ENCODE results near the gene SCAMP4.

SCAMP4 gene

DNA sequence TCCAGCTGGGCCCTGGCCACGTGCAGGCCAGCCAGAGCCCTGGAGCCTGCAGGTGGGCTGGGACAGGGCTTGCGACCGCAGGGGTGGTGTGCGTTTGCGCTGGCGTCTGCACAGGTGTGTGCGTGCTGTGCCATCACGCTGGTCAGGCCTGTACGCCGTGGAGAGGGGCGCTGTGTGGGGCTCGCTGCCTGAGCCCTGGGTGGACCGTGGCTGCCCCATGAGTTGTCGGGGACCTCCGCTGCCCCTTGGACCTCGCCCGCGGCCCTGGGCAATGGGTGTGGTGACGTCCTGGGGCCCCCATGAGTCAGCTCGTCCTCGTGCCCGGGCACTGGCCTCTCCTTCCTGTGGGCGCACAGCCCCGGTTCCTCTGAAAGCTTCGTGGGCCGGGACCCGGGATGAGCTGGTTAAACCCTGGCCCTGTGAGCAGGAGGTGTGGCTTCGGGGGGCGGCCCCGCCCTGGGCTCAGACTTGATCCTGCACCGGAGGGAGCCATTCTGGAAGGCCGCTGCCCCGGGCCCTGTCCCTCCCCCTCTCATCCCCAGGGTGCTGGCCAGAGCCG is 42.5 kb downstream of the SCAMP4 start:
- Histone ChIP-seq H3K9me2 (replicated peaks; ENCODE audit: insufficient read depth, low read length) (no peaks in the 10 kb centered on the region), H3K4me3 (ENCODE audit: insufficient read depth, low read length, poor library complexity, severe bottlenecking) (no peak overlapping the region), H3K79me2 (ENCODE audit: insufficient read depth, low read length) (peaks cover 79% of the 10 kb centered on the region), H3K4me2 (ENCODE audit: low read depth, low read length, poor library complexity, severe bottlenecking) (no peak overlapping the region), H3K9ac (ENCODE audit: low read length) (no peak overlapping the region), H3F3A (ENCODE audit: insufficient read depth) (peaks cover 4% of the 10 kb centered on the region; the same call in 1 of the 2 replicates), H3K9me3 (ENCODE audit: insufficient read depth, low read length) (no peaks in the 10 kb centered on the region), H4K20me1 (ENCODE audit: low read depth, low read length) (no peaks in the 10 kb centered on the region), H3K27me3 (ENCODE audit: low read length) (no peaks in the 10 kb centered on the region), H2AFZ (ENCODE audit: low read depth, low read length, severe bottlenecking) (no peak overlapping the region), H3K27ac (ENCODE audit: low read depth, low read length) (no peak overlapping the region), H3K36me3 (ENCODE audit: low read length) (no peaks in the 10 kb centered on the region)
- TF ChIP-seq EZH2phosphoT487 (conservative IDR thresholded peaks at IDR 0.05; ENCODE audit: low read length), result no peak
- TF ChIP-seq, protein P1, sequence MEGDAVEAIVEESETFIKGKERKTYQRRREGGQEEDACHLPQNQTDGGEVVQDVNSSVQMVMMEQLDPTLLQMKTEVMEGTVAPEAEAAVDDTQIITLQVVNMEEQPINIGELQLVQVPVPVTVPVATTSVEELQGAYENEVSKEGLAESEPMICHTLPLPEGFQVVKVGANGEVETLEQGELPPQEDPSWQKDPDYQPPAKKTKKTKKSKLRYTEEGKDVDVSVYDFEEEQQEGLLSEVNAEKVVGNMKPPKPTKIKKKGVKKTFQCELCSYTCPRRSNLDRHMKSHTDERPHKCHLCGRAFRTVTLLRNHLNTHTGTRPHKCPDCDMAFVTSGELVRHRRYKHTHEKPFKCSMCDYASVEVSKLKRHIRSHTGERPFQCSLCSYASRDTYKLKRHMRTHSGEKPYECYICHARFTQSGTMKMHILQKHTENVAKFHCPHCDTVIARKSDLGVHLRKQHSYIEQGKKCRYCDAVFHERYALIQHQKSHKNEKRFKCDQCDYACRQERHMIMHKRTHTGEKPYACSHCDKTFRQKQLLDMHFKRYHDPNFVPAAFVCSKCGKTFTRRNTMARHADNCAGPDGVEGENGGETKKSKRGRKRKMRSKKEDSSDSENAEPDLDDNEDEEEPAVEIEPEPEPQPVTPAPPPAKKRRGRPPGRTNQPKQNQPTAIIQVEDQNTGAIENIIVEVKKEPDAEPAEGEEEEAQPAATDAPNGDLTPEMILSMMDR (IDR thresholded peaks at IDR 0.05; ENCODE audit: insufficient read depth, low read length, poor library complexity, severe bottlenecking), result no peak

DNA sequence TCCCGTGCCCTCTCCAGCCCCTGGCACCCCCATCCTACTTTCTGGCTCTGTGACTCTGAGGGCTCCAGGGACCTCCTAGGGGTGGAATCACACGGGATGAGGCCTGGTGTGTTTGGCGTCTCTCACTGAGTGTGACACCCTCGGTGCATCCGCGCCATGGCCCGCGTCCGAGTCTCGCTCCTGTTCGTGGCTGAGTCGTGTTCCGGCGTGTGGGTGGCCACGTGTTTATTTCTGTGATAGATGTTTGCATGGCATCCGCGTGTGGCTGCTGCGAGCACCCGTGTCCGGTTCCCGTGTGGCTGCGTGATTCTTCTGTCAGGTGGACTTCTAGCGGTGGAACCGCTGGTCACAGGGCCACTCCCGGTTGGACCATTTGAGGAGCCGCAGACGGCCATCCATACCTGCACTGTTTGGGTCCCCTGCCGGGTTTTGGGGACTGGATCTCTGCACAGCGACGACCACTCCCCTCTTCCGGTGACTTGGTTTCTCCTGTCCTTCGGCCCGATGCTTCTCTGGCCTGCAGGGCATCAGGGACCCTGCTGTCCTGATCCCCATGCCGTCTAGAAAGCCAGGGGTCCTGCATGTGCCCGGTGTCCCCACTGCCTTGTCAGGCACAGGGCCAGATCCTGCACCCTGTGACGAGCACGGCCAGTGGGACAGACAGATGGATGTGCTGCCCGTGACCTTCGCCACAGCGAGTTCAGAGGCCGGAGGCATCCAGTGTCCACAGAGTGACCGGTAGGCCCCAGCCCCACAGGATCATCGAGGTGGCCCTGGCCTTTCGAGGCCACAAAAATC is 44.3 kb downstream of the SCAMP4 start:
- H3K9ac ChIP-seq (ENCODE audit: low read length), result no peak overlapping the region
- H3K27ac ChIP-seq (ENCODE audit: low read depth, low read length), result no peak overlapping the region
- H3K36me3 ChIP-seq (ENCODE audit: low read length), result no peaks in the 10 kb centered on the region
- no peaks in the 10 kb centered on the region for H4K20me1 ChIP-seq (ENCODE audit: low read depth, low read length)
- no peaks in the 10 kb centered on the region for H3K27me3 ChIP-seq (ENCODE audit: low read length)
- no peak for TF ChIP-seq EZH2phosphoT487 (conservative IDR thresholded peaks at IDR 0.05; ENCODE audit: low read length)
- TF ChIP-seq, protein P1 (IDR thresholded peaks at IDR 0.05; ENCODE audit: insufficient read depth, low read length, poor library complexity, severe bottlenecking), result no peak
- no peak overlapping the region for H3K4me3 ChIP-seq (ENCODE audit: insufficient read depth, low read length, poor library complexity, severe bottlenecking)
- no peaks in the 10 kb centered on the region for H3F3A ChIP-seq (ENCODE audit: insufficient read depth)
- H3K79me2 ChIP-seq (ENCODE audit: insufficient read depth, low read length), result peaks cover 76% of the 10 kb centered on the region
- H3K9me2 ChIP-seq (replicated peaks; ENCODE audit: insufficient read depth, low read length), result no peaks in the 10 kb centered on the region
- H2AFZ ChIP-seq (ENCODE audit: low read depth, low read length, severe bottlenecking), result no peak overlapping the region
- H3K4me2 ChIP-seq (ENCODE audit: low read depth, low read length, poor library complexity, severe bottlenecking), result no peak overlapping the region
- no peaks in the 10 kb centered on the region for H3K9me3 ChIP-seq (ENCODE audit: insufficient read depth, low read length)

DNA sequence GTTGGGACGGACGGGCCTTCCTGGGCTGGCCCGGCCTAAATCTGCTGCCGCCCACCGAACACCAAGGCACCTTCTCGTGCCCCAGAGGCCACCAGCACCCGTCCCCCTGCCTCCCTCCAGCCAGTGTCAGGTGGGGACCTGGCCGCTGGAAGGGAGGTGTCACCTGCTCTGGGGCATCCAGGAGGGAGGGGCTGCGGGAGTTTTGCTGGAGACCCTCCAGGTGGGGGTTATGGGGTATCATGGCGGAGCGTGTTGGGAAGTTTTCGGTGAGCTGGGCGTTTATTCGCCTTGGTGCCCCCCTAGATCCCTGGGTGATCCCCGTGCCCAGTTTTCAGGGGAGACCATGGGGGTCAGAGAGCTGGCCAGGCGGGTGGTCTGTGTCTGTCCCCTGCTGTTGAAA is 45.4 kb downstream of the SCAMP4 start:
- H2AFZ ChIP-seq (ENCODE audit: low read depth, low read length, severe bottlenecking), result no peak overlapping the region
- H4K20me1 ChIP-seq (ENCODE audit: low read depth, low read length), result no peaks in the 10 kb centered on the region
- no peak overlapping the region for H3K27ac ChIP-seq (ENCODE audit: low read depth, low read length)
- H3K79me2 ChIP-seq (ENCODE audit: insufficient read depth, low read length), result peaks cover 68% of the 10 kb centered on the region
- no peaks in the 10 kb centered on the region for H3F3A ChIP-seq (ENCODE audit: insufficient read depth)
- no peaks in the 10 kb centered on the region for H3K9me2 ChIP-seq (replicated peaks; ENCODE audit: insufficient read depth, low read length)
- no peaks in the 10 kb centered on the region for H3K9me3 ChIP-seq (ENCODE audit: insufficient read depth, low read length)
- no peaks in the 10 kb centered on the region for H3K36me3 ChIP-seq (ENCODE audit: low read length)
- H3K4me3 ChIP-seq (ENCODE audit: insufficient read depth, low read length, poor library complexity, severe bottlenecking), result no peak overlapping the region
- no peak for TF ChIP-seq EZH2phosphoT487 (conservative IDR thresholded peaks at IDR 0.05; ENCODE audit: low read length)
- no peak overlapping the region for H3K9ac ChIP-seq (ENCODE audit: low read length)
- H3K4me2 ChIP-seq (ENCODE audit: low read depth, low read length, poor library complexity, severe bottlenecking), result no peak overlapping the region
- H3K27me3 ChIP-seq (ENCODE audit: low read length), result no peaks in the 10 kb centered on the region

DNA sequence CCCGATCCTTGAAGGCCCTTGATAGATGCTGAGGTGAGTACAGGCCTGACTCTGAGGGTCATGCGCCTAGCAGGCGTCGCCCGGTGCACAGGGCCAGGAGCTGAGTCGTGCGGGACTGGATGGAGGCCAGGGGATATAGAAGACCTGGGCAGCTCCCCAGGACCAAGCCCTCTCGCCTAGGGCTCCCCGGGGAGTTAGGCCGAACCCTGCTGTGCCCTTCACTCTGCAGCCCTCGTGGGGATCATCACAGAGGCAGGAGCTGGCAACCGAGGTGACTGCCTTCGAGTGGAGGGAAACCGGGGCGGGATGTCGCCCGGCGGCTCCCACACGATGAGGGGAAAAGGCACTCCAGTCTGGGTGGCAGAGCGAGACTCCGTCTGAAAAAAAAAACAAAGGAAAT is 47.4 kb downstream of the SCAMP4 start:
- no peak overlapping the region for H3K27ac ChIP-seq (ENCODE audit: low read depth, low read length)
- no peak overlapping the region for H3K4me3 ChIP-seq (ENCODE audit: insufficient read depth, low read length, poor library complexity, severe bottlenecking)
- H3K79me2 ChIP-seq (ENCODE audit: insufficient read depth, low read length), result peaks cover 56% of the 10 kb centered on the region
- no peak overlapping the region for H2AFZ ChIP-seq (ENCODE audit: low read depth, low read length, severe bottlenecking)
- H3K9me3 ChIP-seq (ENCODE audit: insufficient read depth, low read length), result no peaks in the 10 kb centered on the region
- no peak overlapping the region for H3K9ac ChIP-seq (ENCODE audit: low read length)
- no peak overlapping the region for H3K4me2 ChIP-seq (ENCODE audit: low read depth, low read length, poor library complexity, severe bottlenecking)
- H3K27me3 ChIP-seq (ENCODE audit: low read length), result no peaks in the 10 kb centered on the region
- H4K20me1 ChIP-seq (ENCODE audit: low read depth, low read length), result no peaks in the 10 kb centered on the region
- no peaks in the 10 kb centered on the region for H3K9me2 ChIP-seq (replicated peaks; ENCODE audit: insufficient read depth, low read length)
- no peaks in the 10 kb centered on the region for H3F3A ChIP-seq (ENCODE audit: insufficient read depth)
- TF ChIP-seq, protein P1 (IDR thresholded peaks at IDR 0.05; ENCODE audit: insufficient read depth, low read length, poor library complexity, severe bottlenecking), result no peak
- TF ChIP-seq EZH2phosphoT487 (conservative IDR thresholded peaks at IDR 0.05; ENCODE audit: low read length), result no peak
- H3K36me3 ChIP-seq (ENCODE audit: low read length), result no peaks in the 10 kb centered on the region

All from SU-DHL-6 (cell line).